GM18498 (cell line): ENCODE measurements around the gene HLA-DRB5.
"Not testable (repeated sequence)": the region's sequence is repeated elsewhere in the genome, so short reads cannot be mapped to it uniquely, and the experiment has no call there.

Experiments used
- ATAC-seq: cut with Tn5 transposase; IDR thresholded peaks from one replicate; pipeline ENCODE4 v1.9.1; 2021; ENCODE audit warnings: mild to moderate bottlenecking, moderate library complexity; ENCODE audit not compliant: unreplicated experiment

HLA-DRB5 gene

DNA sequence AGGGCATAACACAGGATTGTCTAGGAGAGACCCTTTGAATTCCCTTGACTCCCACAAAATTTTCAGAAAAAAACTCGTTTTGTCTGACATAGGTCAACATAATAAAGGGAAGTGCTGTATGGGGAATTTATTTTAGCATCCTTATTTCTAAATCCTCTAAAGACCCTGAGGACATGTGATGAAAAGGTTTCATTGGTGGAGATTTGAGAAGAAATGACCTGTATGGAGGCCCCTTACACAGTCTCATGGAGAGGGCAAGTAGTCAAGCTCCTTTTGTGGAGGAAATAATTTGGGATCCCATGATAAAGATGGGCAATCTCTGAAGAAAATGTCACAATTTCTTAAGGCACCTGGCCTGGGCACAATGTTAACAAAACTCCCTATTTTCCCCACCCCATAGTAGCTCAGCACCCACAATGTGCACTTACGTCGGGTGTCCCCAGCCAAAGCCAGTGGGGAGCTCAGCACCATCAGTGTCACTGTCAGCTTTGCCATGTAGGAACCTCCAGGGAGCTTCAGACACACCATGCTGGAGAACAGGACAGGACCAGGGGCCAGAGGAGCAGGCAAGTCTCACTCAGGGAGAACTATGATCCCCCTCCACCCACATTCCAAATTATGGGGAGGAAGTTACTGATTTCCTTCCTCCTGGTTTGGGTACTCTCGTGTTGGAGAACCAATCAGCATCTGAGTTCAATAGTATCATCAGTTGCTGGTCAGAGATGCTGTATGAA lies at the start of gene HLA-DRB5:
Gene HLA-DRB5 (minus strand): TSS at position 591 of the 734 bp plus-strand sequence. CDS start 63 bp downstream, at position 528.
- peak; percentile 55 for ATAC-seq

DNA sequence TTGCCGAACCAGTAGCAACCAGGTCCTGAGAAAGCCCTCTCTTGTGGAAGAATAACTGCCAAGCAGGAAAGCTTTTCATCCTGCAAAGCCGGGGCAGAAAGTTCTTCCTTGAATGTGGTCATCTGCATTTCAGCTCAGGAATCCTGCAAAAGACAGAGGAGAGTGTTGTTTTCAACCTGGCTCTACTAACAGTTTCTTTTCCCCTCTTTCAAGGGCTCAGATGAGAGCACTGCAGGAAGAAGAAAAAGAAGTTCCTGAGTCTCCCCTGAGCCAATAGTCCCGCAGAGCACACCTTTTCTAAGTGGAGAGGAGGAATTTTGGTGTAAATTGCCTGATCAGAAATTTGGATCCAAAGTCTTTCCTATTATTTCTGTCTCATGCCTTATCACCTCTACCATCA lies 48.9 kb upstream of the HLA-DRB5 start:
- no peak for ATAC-seq

DNA sequence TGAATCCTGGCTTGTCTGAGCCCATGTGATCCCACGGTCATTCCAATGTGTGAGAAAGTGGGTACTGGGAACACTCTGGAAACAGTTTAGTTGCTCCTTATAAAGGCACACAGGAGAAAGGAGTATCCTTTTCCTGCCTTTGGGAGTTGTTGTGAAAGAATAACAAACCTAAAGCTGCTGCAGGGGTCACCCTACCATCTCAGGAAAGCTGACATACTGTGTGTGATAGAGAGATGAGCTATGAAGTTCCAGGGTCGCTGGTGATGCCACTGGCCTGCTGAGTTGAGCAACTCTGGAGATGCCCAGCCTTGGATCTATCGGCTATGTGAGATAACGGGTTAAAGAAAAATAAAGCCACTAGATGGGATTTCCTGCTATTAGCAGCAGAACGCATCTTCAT lies 47.4 kb upstream of the HLA-DRB5 start:
- ATAC-seq, result not testable (repeated sequence)

DNA sequence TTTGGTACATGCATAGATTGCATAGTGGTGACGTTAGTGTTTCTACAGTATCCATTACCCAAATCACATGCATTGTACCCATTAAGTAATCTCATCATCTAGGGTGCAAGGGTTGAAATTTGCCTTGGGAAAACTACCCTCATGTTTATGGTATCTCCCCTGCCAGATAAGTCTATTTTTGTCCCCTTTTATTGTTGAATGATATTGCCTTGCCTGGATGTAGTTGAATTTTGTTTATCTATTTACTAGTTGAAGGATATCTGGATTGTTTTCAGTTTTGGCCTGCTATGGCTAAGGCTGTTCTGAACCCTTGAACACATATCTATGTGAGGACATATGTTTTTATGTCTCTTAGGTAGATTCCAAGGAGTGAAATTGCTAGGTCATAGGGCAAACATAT lies 46.2 kb upstream of the HLA-DRB5 start:
- no peak for ATAC-seq

DNA sequence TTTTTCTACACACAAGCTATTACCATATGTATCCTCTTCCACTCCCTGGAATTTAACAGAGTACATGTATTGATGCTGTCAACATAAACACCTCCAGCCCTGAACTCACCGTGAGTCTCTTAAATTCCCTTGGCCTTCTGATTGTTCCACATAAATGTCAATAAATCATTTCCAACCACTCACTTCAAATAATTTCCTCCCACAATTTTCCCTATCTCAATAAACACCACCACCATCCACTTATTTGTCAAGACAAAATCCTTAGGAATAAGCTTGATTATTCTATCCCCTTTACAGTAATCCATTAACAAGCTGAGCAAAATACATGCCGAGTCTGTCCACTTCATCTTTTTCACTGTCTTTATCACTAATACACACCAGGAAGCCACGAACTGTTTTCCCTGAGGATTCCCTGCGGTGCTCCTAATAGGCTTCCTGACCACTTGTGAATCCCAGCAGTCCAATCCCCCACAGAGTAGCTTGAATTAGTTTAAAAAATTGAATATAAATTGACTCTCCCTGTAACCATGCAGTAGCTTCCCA lies 40.3 kb upstream of the HLA-DRB5 start:
- ATAC-seq, result no peak

DNA sequence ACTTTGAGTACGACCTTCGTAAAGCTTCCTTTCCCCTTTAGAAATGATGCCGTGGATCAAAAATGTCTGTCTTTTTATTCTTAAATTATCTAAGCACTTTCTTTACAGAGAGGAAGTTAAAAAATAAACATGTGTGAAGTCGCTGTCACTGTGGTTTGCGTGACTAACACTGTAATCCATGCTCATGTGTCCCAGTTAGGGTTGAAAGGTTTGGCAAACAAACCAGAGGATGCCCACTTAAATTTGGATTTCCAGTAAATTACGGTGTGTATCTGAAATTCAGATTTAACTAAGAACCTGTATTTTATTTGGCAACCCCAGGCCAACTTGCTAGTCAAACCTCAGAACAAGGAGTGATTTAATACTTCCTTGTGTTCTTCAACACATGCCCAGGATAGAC lies 38.5 kb upstream of the HLA-DRB5 start:
- no peak for ATAC-seq

DNA sequence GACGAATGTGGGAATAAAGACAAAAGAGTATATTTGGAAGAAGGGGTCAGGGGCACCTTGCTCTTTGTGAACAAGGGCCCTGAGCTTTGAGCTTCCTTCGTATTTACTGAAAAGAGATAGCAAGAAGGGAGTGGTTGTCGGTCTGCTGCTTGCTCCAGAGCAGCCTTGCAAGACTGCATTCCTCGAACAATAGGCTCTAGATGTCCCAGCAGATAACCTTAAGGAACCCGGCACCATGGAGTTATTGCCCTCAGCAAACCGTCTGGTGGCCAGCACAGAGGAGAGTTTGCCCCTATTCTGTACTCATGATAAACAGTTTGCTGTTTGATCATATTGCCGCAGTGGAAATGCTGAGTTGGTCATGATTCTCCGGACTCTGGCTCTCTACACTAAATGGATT lies 36.9 kb upstream of the HLA-DRB5 start:
- ATAC-seq, result no peak

DNA sequence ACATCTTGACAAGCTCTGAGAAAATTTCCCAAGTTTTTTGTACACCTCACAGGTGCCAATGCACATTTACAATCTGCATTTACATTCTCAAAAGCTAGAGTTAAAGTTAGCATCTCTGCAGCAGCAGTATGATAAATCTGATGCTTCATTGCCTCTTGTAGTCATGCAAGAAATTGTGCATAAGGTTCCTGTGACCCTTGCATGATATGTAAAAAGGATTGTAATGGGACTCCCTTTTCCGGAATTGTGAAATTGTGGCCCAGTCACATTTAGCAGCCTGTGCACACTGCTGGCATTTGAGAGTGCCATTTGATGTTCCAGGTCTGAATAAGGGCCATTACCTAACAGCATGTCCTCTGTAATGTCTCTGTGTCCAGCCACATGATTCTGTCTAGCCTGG lies 35.4 kb upstream of the HLA-DRB5 start:
- ATAC-seq, result no peak

DNA sequence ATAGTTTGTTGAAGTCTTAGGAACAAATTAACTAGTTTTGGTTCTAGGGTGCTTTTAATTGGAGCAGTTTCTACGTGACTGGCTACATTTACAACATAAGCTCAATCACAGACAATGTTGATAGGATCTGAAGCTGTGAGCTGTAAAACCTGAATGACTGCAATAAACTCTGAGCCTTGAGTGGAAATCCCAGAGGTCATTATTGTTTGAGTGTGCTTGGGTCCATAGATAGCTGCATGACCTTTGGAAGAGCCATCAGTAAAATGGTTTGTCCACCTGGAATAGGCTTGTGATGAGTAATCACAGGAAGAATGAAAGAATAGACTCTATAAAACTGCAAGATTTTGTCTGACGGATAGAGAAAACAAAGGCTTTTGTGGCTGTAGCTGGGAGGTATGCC lies 32.9 kb upstream of the HLA-DRB5 start:
- no peak for ATAC-seq

DNA sequence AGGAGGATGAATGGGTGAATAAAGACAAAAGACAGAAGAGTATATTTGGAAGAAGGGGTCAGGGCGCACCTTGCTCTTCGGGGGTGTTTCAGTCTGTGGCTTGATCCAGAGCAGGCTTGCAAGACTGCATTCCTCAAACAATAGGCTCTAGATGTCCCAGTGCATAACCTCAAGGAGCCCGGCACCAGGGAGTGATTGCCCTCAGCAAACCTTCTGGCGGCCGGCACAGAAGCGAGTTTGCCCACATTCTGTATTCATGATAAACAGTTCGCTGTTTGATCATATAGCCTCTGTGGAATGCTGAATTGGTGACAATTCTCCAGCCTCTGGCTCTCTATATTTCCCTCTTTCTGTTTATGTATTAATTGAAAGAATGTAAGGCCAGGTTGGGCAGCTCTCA lies 29.7 kb upstream of the HLA-DRB5 start:
- ATAC-seq, result no peak

DNA sequence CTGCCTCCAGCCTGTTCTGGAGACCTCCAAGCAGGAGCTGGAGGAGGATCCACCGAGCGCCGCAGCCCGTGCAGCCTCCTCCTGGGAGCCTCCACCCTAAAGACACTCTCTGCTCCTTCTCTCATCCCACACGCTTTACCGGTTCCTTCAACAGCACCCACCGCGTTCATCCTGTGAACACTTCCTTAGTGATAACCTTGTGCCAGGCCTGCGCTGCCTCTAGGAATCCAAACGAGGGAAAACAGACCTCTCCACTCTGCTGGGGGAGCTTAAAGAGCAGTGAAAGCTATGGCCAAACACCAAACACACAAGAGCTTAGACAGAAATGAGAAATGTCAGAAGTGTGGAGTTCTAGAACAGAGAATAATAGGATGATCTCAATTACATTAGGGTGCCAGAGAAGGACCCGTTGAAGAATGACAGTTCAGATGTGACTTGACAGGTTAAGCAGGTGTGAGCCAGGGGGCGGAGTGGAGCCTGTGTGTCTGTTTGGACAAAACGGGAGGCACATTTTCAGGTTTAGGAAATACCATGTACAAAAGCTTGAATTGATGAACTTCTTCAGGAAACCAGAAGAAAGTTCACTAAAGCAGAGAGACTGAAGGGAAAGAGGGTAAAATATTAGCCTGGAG lies 28.5 kb upstream of the HLA-DRB5 start:
- ATAC-seq, result no peak

DNA sequence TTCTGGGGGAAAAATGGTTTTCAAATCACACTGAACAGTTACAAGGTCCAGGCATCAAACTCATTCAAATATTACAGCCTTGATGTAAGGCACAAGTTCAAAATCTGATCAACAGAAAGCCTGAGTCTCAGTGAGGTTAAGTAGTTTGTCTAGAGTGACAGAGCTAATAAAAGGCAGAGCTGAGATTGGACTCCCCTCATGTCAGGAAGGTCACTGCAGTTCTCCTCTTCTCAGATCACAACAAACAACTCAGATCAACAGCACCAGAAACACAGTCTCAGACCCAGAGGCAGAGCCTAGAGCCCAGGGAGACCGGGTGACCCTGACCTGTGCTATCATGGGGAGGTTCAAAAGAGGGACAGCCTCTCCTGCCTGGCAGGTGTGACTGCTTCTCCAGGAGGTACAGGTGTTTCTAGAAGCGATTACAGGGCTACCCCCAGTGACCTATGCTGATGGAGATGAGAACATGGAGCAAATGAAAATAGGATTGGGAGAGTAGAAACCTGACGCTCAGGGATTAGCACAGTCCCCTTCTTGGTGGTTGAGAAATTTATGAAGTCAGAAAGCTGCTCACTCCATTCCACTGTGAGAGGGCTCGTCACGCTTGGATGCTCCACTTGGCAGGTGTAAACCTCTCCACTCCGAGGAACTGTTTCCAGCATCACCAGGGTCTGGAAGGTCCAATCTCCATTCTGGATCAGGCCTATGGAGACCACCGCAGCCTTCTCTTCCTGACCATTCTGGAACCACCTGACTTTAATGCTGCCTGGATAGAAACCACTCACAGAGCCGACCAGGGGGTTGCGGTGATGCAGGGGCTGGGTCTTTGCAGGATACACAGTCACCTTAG lies 24.3 kb upstream of the HLA-DRB5 start:
- no peak for ATAC-seq

DNA sequence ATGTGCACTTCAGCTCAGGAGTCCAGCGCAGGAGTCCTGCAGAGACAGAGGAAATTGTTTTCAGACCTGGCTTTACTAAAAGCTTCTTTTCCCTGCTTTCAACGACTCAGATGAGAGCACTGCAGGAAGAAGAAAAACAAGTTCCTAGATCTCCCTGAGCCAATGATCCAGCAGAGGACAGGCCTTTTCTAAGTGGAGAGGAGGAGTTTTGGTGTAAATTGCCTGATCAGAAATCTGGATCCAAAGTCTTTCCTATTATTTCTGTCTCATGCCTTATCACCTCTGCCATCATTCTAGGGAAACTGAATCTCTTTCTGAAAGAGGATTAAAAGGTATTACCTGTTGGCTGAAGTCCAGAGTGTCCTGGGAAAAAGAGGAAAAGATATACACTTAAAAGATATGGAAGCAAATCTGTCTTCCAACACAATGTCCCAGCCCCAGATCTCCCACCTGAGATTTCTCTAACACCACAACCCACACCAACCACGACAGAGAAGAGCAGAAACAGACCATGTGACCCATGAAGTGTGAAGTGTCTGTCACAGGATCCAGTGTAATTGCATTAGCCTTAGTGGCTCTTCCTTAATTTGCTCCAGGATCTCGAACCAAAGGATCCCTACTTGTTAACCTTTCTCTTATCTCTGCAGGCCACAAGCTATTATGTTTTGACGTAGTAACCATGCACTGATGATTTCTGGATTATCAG lies 23.1 kb upstream of the HLA-DRB5 start:
- no peak for ATAC-seq

DNA sequence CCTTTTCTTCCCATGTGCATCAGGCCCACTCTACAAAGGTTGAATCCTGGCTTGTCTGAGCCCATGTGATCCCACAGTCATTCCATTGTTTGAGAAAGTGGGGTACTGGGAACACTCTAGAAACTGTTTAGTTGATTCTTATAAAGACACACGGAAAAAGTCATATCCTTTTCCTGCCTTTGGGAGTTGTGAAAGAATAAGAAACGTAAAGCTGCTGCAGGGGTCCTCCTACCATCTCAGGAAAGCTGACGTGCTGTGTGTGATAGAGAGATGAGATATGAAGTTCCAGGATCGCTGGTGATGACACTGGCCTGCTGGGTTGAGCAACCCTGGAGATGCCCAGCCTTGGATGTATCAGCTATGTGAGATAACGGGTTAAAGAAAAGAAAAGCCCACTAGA lies 21.3 kb upstream of the HLA-DRB5 start:
- no peak for ATAC-seq

DNA sequence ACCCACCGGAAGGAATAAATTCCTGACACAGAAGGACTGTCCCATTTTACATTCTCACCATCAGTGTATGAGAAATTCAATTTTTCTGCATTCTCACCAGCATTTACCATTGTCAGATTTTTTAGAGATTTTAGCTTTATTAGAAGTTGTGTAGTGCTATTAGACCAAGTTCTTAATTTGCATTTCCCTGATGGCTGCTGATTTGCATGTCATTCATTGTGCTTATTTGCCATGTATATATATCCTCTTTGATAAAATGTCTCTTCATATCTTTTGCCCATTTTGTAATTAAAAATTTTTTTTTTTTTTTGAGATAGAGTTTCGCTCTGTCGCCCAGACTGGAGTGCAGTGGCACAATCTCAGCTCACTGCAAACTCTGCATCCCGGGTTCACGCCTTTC lies 9.8 kb upstream of the HLA-DRB5 start:
- ATAC-seq, result no peak

DNA sequence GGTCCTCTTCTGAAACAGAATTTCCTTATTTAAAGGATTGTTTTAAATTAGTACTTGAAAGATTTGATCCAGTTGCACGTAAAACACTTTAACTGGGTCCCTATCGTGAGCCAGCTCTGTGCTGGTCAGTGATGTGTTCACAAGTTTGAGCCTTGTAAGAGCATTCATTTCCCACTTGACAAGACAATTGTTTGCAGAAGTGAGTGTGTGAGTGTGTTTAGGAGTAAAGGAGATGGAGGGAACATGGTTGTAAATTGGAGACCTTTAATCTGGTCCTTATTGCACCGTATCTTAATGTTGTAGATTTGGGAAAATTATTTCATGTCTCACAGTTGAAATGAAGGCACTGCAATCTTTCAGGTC lies 325 bp upstream of the HLA-DRB5 start:
- not testable (repeated sequence) for ATAC-seq

DNA sequence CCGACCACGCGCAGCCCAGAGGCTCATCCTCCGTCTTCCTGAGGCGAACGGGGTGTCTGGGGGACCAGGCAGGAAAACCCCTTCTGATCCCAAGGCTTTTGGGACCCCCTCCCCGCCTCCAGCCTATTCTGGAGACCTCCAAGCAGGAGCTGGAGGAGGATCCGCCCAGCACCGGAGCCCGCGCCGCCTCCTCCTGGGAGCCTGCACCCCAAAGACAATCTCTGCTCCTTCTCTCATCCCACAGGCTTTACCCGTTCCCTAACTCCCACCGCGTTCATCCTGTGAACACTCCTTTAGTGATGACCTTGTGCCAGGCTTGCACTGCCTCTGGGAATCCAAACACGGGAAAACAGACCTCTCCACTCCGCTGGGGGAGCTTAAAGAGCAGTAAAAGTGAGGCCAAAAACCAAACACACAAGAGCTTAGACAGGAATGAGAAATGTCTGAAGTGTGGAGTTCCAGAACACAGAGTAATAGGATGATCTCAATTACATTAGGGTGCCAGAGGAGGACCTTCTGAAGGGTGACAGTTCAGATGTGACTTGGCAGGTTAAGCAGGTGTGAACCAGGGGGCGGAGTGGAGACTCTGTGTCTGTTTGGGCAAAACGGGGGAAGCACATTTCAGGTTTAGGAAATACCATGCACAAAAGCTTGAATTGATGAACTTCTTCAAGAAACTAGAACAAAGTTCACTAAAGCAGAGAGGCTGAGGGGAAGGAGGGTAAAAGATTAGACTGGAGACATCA lies 7.6 kb downstream of the HLA-DRB5 start:
- ATAC-seq, result no peak

DNA sequence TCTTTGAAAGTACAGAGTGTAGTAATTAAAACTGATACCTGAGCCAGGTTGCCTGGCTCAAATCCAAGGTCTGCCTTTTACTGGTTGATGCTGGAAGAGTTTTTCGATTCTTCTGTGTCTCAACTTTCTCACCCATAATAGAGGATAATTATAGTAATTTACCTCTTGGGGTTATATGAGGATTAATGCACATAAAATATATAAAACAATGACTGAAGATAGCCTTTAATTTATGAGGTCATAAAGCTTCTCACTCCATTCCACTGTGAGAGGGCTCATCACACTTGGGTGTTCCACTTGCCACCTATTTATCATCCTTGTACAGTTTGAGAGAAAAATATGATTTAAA lies 10.2 kb downstream of the HLA-DRB5 start:
- ATAC-seq, result no peak

DNA sequence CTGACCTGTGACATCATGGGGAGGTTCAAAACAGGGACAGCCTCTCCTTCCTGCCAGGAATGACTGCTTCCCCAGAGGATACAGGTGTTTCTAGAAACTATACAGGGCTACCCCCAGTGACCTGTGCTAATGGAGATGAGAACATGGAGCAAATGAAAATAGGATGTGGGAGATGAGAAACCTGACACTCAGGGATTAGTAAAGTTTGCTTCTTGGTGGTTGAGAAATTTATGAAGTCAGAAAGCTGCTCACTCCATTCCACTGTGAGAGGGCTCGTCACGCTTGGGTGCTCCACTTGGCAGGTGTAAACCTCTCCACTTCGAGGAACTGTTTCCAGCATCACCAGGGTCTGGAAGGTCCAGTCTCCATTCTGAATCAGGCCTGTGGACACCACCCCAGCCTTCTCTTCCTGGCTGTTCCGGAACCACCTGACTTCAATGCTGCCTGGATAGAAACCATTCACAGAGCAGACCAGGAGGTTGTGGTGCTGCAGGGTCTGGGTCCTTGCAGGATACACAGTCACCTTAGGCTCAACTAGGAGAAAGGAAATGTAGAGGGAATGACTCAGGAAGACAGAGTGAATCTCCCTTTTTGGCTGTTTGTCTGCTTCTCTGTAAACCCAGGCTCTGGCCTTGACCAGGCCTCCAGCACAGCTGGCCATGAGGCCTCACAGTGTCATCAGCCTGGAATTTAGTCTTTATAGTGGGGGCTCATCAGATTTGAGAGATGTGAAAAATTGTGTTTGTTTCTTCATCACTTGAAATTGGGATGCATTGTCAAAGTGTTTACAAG lies 10.8 kb downstream of the HLA-DRB5 start:
- no peak for ATAC-seq
